Osteocyte (in vitro differentiated cells): Measurements from ENCODE around the gene ALOX15. TPM values are rescaled to one million over a fixed set of nuclear protein-coding genes. Genes with fewer than 3 reads are reported as not detected.
A peak's percentile ranks its signal among the peaks of the same experiment; 100 is the strongest.

Experiments used
- DNase-seq: peaks from one replicate; pipeline ENCODE4 v3.0.0; 2021; ENCODE audit warnings: mixed read lengths; ENCODE audit not compliant: unreplicated experiment; ENCODE audit errors: extremely low spot score
- H3K27ac Mint-ChIP-seq: one replicate; pipeline ENCODE4 v1.8.0; 2021; ENCODE audit warnings: mild to moderate bottlenecking, mixed read lengths; ENCODE audit not compliant: unreplicated experiment
- H3K27me3 Mint-ChIP-seq: one replicate; pipeline ENCODE4 v1.8.0; 2021; ENCODE audit warnings: mixed read lengths; ENCODE audit not compliant: unreplicated experiment
- H3K36me3 Mint-ChIP-seq: one replicate; pipeline ENCODE4 v1.8.0; 2021; ENCODE audit warnings: mixed read lengths; ENCODE audit not compliant: unreplicated experiment
- H3K4me1 Mint-ChIP-seq: one replicate; pipeline ENCODE4 v1.8.0; 2021; ENCODE audit warnings: mixed read lengths; ENCODE audit not compliant: unreplicated experiment
- H3K4me3 Mint-ChIP-seq: one replicate; pipeline ENCODE4 v1.8.0; 2021; ENCODE audit warnings: mild to moderate bottlenecking, moderate library complexity, mixed read lengths; ENCODE audit not compliant: unreplicated experiment
- H3K9me3 Mint-ChIP-seq: one replicate; pipeline ENCODE4 v1.8.0; 2021; ENCODE audit warnings: mixed read lengths; ENCODE audit not compliant: unreplicated experiment
- CTCF ChIP-seq: fragments of 200-600 bp; sonication (generic); IDR thresholded peaks from 2 replicates; pipeline ENCODE4 v1.5.0; 2021; ENCODE audit warnings: antibody characterized with exemption, mild to moderate bottlenecking, moderate library complexity
- total RNA-seq: library from RNA; stranded (reverse); gene quantifications from 2 replicates; pipeline ENCODE4 v1.2.1, GENCODE V29; 2021

ALOX15 gene
- total RNA-seq, 1 donor from 2014 or later, result not detected

GRCh38 chr17:4588391-4588790 lies 53.1 kb downstream of the ALOX15 start:
- Mint-ChIP-seq H3K4me3 (no peak overlapping the region), H3K27ac (no peak overlapping the region)

GRCh38 chr17:4587803-4588202 lies 53.7 kb downstream of the ALOX15 start:
- H3K9me3 Mint-ChIP-seq, result no peaks in the 10 kb centered on the region
- DNase-seq, result no peak
- no peak overlapping the region for H3K4me3 Mint-ChIP-seq
- no peaks in the 10 kb centered on the region for H3K36me3 Mint-ChIP-seq
- no peak overlapping the region for H3K27ac Mint-ChIP-seq
- TF ChIP-seq CTCF, result no peak
- H3K4me1 Mint-ChIP-seq, result peaks cover 19% of the 10 kb centered on the region
- peaks cover 50% of the 10 kb centered on the region for H3K27me3 Mint-ChIP-seq

More at GRCh38 chr17:4588391-4588790, 53.1 kb downstream of the ALOX15 start:
- Mint-ChIP-seq H3K27me3 (peaks cover 44% of the 10 kb centered on the region), H3K9me3 (no peaks in the 10 kb centered on the region), H3K36me3 (no peaks in the 10 kb centered on the region), H3K4me1 (peaks cover 20% of the 10 kb centered on the region)
- DNase-seq, result no peak
- no peak for TF ChIP-seq CTCF

GRCh38 chr17:4587195-4587594 lies 54.3 kb downstream of the ALOX15 start:
- H3K27me3 Mint-ChIP-seq, result peaks cover 55% of the 10 kb centered on the region
- no peak for TF ChIP-seq CTCF
- no peak overlapping the region for H3K4me3 Mint-ChIP-seq
- peaks cover 19% of the 10 kb centered on the region for H3K4me1 Mint-ChIP-seq
- H3K27ac Mint-ChIP-seq, result no peak overlapping the region
- no peaks in the 10 kb centered on the region for H3K36me3 Mint-ChIP-seq
- H3K9me3 Mint-ChIP-seq, result no peaks in the 10 kb centered on the region
- DNase-seq, result no peak

GRCh38 chr17:4586043-4586442 lies 55.4 kb downstream of the ALOX15 start:
- H3K27me3 Mint-ChIP-seq, result peaks cover 62% of the 10 kb centered on the region
- H3K9me3 Mint-ChIP-seq, result no peaks in the 10 kb centered on the region
- H3K4me3 Mint-ChIP-seq, result peak overlapping the region; percentile 27
- peaks cover 12% of the 10 kb centered on the region for H3K4me1 Mint-ChIP-seq
- DNase-seq, result no peak
- H3K36me3 Mint-ChIP-seq, result no peaks in the 10 kb centered on the region
- no peak for TF ChIP-seq CTCF
- H3K27ac Mint-ChIP-seq, result no peak overlapping the region

GRCh38 chr17:4585638-4585994 lies 55.9 kb downstream of the ALOX15 start:
- Mint-ChIP-seq H3K27ac (no peak overlapping the region), H3K4me3 (peak overlapping the region; percentile 62), H3K9me3 (no peaks in the 10 kb centered on the region), H3K4me1 (peaks cover 12% of the 10 kb centered on the region), H3K36me3 (no peaks in the 10 kb centered on the region), H3K27me3 (peaks cover 60% of the 10 kb centered on the region)
- TF ChIP-seq CTCF, result no peak
- DNase-seq, result no peak
